CD4-positive, alpha-beta T cell treated with Interleukin-15 for 1 hour (primary cell): ENCODE measurements around the gene BCKDHB.
"Not testable (repeated sequence)": the region's sequence is repeated elsewhere in the genome, so short reads cannot be mapped to it uniquely, and the experiment has no call there.

Experiments used
- DNase-seq: peaks from one replicate; pipeline ENCODE4 v3.0.0-alpha.2; 2020

The BCKDHB gene

GRCh38 chr6:80211286-80211685 lies 104.8 kb downstream of the BCKDHB start:
- DNase-seq, result no peak

GRCh38 chr6:80211890-80212289 lies 105.4 kb downstream of the BCKDHB start:
- DNase-seq, result not testable (repeated sequence)

DNA sequence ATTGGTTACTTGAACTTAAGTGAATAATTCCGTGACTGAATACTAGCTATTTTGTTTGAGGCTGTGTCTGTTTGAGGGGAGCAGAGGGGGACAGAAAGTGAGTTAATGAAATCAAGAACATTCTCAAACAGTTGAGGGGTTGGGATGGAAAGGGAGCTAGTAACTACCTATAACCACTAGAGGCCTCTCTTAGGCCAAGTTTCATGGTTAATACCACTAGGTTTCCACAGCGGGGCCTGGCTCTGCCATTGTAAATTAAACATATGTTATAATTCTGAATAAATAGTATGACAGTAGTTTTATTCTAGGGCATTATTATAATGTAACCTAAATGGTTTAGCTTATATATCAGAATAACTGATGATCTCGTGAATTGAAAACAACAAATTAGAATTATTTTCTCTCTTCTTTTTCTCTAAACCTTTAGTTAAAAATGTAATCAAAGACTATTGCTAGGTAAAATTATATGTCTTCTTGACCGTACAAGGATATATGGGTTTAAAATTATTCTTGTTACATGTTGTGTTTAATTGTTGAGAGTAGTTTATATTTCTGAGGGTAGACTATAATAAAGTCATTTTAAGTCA lies 108.1 kb downstream of the BCKDHB start:
- DNase-seq, result no peak

DNA sequence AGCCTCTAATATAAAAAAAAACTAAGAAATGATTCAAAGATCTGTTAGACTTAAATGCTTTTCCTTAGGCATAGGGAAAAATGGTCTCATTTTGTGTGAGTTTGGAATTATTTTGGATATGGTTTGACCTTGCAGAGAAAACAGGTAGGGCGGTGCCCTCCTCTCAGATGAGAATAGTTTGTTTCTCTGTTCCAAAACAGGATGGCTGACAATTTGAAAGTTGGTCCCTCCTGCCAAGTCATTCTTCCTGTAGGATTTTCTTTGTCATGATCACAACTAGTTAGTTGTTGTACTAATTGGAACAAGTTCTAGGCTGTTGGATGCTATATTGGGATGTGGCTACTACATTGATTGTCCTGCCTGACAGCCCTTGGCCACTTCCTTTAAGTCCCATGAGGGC lies 108.6 kb downstream of the BCKDHB start:
- no peak for DNase-seq

DNA sequence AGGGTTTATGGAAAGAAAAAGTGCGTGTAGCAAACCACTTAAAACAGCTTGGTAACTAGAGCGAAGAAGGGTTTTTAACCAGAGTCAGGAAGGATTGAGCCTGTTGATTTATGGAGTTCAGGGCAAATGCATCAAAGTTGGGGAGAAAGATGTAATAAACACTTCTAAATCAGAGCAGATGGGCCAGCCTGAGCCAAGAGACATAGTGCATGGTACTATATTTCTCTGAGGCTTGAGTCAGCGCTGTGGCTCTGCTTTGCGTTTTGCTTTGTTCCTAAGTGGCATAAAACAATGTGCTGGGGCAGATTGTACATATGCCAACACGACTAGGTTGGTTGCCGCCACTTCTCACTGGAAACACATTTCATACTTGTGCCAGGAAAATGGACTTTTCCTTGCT lies 111.3 kb downstream of the BCKDHB start:
- DNase-seq, result no peak

GRCh38 chr6:80223743-80224212 lies 117.3 kb downstream of the BCKDHB start:
- no peak for DNase-seq

- no peak for DNase-seq
Observed at GRCh38 chr6:80226151-80226550, 119.7 kb downstream of the BCKDHB start.

- no peak for DNase-seq
Observed at GRCh38 chr6:80226699-80227098, 120.2 kb downstream of the BCKDHB start.

DNA sequence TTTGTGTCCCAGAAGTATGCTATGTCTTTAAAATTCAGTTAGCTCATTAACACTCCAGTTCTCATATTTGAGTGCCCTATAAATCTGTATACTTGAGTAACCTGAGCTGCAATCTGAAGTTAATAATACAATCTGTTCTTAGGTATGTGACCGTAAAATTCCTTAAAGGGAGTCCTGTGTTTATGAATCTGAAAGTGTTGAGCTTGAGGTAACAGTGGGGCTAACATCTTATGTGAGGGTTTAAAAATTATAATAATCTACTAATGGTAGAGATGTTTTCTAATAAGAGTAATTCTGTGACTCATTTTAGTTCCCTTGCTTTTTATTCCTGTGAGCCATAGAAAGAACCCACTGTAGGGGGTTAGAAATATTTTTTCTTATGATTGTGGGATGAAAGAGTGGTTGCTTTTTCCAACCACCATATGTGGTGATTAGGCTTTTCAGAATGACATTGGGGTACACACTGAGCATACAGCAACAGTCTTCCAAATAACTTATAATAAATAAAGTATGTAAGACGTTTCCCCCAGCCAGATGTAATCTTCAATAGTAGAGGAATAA lies 121.2 kb downstream of the BCKDHB start:
- DNase-seq, result no peak

GRCh38 chr6:80233262-80233661 lies 126.8 kb downstream of the BCKDHB start:
- no peak for DNase-seq

GRCh38 chr6:80233958-80234357 lies 127.5 kb downstream of the BCKDHB start:
- DNase-seq, result no peak

DNA sequence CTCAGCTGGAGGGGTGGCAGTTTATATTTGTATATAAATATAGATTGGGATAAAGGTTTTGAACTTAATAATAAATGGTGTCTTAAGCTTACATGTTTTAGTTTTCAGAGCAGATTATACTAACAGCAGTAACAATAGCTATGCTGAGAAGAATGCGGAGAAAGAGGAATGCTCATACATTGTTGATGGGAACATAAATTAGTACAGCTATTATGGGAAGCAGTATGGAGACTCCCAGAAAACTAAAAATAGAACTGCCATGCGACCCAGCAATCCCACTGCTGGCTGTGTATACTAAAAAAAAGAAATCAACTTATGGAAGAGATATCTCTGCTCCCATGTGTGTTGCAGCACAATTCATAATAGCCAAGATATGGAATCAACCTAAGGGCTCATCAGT lies 127.9 kb downstream of the BCKDHB start:
- no peak for DNase-seq

- DNase-seq, result no peak
Observed at GRCh38 chr6:80234908-80235307, 128.4 kb downstream of the BCKDHB start.

DNA sequence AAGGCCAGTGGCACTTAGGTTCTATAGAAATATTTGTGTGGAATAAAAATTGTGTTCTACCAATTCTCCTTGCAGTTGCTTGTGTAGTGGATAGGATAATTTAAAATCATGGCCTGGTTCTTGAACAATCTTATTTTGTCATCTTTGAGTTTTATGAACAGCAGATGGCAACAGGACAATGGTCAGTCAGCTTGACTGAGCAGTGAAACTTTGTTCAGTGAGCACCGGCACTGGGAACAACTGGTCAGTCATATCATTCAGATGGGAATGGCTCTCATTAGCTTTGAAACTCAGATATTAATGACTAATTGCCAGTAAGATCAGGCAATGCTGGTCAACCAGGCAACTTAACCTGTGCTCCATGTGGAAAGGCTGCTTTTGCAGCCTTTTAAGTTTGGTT lies 129.2 kb downstream of the BCKDHB start:
- DNase-seq, result no peak

GRCh38 chr6:80238754-80239153 lies 132.3 kb downstream of the BCKDHB start:
- DNase-seq, result not testable (repeated sequence)

DNA sequence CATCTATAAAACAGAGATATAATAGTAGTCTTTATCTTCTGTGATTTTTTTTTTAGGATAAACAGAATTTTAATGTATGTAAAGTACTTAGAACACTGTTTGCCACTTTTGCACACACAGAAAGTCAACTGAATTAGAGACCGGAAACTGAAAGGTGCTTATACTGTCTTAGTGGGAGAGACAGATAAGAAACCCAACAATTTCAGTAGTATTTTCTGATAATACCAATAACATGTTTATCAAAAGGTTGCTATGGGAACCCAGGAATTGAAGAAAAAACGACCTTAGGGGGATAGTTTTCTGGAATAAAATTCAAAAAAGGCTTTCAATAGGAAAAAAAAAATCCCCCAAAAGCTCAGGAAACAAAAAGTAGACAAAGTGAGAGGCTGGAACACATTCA lies 138.6 kb downstream of the BCKDHB start:
- DNase-seq, result no peak

- no peak for DNase-seq
Observed at GRCh38 chr6:80249897-80250296, 143.4 kb downstream of the BCKDHB start.

DNA sequence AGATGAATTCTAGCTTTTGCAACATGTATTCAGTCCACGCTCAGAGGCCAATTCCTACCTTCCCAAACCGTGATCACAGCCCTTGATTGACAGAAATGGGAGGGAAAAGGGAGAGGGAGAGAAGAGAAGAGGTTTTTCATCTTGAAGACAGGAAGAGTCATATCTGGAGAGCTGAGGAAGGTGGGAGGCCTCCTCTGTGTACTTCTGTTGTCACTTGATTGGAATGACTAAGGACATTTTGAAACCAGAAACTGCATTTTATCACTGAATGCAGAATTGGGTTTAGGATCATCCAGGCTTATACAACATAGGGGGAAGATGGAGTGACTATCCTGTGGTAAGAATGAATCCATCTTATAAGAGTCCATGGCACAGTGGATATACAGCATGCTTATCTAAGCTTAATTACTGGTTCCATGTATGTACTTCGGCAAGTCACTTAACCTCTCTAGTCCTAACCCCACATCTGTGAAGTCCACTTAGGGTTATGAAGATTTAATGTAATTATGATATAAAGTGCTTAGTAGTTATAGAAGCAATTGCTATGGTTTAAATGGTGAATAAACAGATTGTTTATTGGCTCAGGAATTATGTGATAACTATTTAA lies 144.0 kb downstream of the BCKDHB start:
- DNase-seq, result no peak

- no peak for DNase-seq
Observed at GRCh38 chr6:80251321-80251720, 144.8 kb downstream of the BCKDHB start.

DNA sequence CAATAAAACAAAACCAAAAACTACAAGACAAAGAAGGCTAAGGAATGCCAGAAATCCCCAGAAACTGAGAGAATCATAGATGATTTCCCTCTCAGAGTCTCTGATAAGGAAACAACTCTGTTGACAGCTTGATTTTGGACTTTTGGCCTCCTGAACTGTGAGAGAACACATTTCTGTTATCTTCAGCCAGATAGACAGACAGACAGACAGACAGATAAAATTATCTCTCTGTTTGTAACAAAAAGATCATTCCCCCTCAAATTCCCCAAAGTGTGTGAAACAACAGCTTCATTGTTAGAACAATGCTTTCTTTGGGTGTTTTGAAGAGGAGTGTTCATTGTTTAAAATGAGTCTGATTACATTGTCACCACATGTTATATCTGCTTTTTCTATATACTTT lies 148.2 kb downstream of the BCKDHB start:
- no peak for DNase-seq

DNA sequence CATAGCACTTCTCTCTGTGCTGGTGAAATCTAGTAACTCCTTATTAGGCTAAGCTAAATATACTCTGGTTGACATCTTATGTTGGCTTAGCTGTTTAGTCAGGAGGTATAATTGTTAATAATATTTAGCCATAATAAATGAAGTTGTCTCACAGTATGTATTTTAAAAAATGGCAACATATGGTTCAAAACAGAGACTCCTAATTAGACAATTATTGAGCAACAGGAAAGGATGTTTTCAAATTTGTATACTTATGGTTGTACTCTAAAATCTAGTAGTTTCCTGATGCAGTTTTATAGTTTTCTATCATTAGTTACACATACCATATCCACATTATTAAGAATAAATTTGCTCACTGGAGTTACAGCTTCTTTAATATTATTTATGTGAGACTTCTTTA lies 150.2 kb downstream of the BCKDHB start:
- no peak for DNase-seq

GRCh38 chr6:80259118-80259517 lies 152.6 kb downstream of the BCKDHB start:
- DNase-seq, result no peak

- no peak for DNase-seq
Observed at GRCh38 chr6:80263585-80263984, 157.1 kb downstream of the BCKDHB start.

DNA sequence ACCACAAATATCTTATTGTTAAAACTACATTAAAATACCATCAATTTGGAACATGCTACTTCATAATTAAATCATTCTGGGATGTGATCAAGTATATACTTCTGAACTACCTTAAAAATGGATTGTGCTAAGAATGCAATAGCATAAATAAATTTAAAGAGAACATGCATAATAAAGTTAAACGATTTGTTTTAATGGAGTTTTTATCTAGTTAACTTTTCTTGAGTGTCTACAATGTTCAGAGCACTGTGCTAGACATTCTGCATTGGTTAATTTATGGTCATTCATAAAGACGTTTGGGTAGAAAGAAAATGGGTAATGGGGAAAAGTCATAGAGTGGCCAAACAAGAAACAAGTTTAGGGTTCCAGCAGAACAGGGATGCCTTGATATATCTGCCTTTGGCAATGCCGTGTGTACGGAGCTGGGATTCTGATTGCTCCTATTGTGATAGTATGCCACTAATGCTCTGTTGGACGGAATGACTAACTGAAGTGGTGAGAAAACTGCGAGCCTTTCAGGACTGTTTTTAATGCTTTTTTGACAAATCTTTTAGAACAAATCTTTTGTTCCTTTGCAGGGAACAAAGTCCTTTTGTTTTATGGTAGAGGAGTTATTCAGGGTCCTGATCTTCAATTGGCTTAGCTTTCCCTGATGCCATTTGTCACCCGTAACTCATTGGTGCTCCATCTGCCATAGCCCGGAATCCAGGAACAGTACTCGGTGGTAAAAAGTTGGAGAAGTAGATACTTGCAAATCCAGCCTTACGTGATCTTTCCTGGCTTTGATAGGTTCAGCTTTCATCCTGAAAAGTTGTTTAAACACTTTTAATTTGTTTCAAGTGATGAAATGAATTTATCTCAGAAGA lies 162.6 kb downstream of the BCKDHB start:
- no peak for DNase-seq
